Left cardiac atrium (tissue), 2 donors: ENCODE results near the gene GLP1R. TPM values are rescaled to one million over a fixed set of nuclear protein-coding genes. Genes with fewer than 3 reads are reported as not detected.

Experiments
- total RNA-seq, 2 donors: library from RNA; stranded (reverse); fragmentation: NEBNext Ultra II Directional; extraction: Animal tissue kit (Norgen Biotek cat#: 25700); gene quantifications; one replicate each; pipeline ENCODE4 v1.2.1, GENCODE V29; 2021
- donor health status: DM: no; HTN: yes; CAD: no; lungs with severe emphysema.
- donor health status: DM: yes; HTN: yes; CAD: no.

GLP1R gene
- total RNA-seq, 2 donors from 2014 or later: 4.3 to 10.3 TPM

Other genes starting within 250 kb of the GLP1R start
- gene SAYSD1, start 66.4 kb downstream of the GLP1R start, total RNA-seq: 10 to 100 TPM in 1 of 2 donors, 1 to 10 TPM in 1; 9.2 to 10.8 TPM
- 1 to 10 TPM in 1 of 2 donors, under 1 TPM in 1; 0.76 to 1.2 TPM for gene KCNK5, start 180.7 kb downstream of the GLP1R start, total RNA-seq